ENCODE measurements around the gene SLC25A41. TPM values are rescaled to one million over a fixed set of nuclear protein-coding genes. Genes with fewer than 3 reads are reported as not detected.

The SLC25A41 gene
- total RNA-seq, 1 experiment from 2014 or later: not detected

DNA sequence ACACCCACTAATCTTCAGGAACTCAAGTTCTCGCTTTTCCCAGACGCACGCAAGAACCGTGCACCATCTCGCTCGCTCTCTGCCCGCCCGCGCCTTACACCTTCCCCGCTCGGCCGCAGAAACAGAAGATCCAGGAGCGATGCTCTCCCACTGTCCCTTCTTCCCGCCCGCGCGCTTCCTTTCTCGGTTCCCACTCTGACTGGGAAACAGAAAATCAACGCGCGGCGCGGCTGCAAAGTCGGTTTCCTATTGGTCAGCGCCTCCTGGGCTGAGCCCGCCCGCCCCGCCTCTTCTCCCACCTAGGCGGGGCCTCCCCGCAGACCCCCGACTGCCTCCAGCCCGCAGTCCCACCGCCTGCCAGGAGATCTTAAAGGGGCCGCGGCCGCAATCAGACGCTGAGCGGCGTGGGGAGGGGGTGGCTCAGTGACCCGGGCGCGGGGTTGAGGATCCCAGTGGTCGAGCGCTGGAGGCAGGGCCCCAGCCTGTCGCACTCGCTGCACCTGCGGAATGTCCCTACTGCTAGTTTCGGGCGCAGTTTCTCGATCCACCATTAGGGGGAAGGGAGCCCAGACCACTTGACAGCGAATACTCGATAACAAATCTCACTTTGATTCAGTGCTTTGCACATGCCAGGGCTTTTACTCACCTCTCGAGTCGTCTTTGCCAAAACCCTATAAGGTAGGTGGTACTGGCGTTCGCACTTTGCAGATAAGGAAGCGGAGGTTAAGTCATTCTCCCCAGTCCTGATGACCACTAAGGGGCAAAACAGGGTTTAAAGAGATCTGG lies 26.7 kb upstream of the SLC25A41 start:
- DNase-seq (ENCODE audit: low read depth): peak; percentile 99

DNA sequence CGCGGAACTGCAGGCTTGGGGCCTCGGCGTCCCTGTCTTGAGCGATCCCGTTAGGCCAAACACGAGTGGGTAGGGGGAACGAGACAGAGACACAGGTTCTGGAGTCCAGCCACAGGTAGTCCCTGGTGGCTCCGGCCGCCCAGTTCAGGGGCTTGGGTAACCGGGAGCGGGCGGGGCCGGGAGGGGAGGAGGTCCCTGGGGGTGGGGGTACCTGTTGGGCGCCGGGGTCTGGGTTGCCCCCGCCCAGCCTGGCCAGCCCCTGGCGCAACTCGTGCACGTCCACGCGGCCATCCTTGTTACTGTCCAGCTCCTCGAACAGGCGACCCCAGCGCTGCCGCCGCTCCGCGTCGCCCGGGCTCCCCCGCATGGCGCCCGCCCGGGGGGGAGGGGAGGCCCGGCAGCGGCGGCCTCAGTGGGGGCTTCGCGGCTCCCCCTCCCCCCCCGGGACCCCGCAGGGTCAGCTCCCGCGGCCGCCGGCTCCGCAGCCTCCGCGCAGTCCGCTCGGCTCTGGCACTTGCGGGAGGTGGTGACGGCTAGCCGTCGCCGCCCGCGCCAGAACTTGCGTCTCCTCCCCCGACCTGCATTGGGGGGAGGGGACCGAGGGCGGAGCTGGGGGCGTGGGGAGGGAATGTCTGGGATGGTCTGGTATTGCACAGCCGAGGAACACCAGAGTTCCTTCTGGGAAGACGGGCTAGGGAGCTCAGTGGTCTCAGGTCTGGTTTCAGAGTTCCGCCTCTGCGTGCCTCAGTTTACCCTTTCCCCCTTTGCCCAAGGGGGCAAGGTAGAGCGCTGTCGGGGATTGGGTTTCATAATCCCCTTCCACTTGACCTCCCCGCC lies 25.9 kb upstream of the SLC25A41 start, which contains the start of gene SLC25A23:
Gene SLC25A23, minus strand, starts transcription at position 531 of the 837 bp plus-strand sequence. Its CDS starts 164 bp downstream, at position 367.
- peak; percentile 71 for DNase-seq (ENCODE audit: low read depth)

DNA sequence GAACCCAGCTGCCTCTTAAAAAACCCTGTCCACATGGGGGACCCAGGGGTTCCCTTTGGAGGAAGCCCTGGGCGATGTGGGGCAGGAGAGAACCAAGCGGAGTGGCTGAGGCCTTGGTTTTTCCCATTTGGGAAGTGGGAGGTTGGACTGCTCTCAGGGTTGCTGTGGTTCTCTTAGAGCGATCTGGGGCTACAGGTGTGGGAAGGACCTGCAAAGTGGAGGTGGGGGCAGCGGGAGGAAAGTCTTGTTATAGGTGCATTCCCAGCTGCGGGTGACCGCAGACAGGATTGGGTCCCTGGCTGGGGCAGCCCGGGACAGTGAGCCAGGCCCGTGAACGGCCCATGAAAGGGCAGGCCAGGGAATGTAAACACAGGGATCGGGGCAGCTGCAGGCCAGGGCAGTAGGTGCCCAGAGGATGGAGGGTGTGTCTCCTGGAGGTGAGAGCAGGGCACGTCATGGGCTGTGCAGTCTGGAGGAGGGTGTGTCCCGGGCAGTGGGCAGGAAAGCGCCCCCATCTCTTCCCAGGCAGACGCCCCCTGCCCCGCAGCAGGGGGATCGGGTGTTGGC lies 25.2 kb upstream of the SLC25A41 start:
- no peak for DNase-seq (ENCODE audit: low read depth)

DNA sequence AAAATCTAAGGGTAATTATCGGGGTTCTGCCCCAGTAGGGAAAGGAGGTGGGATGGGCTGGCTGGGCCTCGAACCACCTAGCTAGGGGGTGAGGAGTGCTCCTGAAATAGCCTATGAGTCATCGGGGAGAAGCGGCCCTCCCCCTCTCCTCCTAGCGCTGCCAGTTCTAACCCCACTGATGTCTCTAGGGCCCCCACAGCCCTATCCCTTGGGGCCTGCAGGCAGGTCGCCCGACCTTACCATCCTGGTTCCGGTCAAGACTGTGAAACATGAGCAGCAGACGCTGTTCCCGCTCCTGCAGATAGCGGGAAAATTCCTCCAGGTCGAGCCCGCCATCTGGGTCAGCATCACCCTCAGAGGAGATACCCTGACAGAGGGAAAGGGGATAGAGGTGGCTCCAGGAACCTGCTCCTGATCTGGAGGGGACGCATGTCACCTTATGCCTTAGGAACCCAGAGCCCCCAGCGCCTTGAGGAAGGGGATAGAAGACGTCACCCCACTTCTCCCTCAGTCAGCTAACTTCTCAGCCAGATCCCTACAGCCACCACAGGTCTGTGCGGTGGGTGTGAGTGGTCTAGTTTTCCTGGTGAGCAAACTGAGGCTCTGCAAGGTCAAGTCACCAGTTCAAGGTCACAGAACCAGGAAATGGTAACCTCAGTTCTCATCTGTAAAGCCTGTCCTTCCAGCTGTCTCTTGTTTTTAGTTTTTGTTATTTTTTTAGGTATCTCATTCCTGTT lies 24.6 kb upstream of the SLC25A41 start:
- DNase-seq (ENCODE audit: low read depth): no peak

DNA sequence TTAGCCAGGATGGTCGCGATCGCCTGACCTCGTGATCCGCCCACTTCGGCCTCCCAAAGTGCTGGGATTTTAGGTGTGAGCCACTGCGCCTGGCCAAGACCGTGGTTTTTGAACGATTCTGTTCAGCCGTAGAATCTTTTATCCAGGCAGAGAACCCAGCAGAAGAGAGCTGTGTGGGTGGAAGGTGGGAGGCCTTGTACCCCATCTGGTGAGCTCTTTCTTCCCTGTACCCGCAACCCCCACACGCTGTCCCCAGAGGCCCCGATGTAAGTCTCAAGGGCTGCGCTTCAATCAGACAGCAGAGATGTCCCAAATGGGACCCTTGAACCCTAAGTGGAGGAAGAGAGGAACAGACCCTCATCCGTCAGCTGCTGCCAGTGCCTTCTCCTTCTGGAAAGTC lies 22.4 kb upstream of the SLC25A41 start:
- DNase-seq (ENCODE audit: low read depth): no peak

DNA sequence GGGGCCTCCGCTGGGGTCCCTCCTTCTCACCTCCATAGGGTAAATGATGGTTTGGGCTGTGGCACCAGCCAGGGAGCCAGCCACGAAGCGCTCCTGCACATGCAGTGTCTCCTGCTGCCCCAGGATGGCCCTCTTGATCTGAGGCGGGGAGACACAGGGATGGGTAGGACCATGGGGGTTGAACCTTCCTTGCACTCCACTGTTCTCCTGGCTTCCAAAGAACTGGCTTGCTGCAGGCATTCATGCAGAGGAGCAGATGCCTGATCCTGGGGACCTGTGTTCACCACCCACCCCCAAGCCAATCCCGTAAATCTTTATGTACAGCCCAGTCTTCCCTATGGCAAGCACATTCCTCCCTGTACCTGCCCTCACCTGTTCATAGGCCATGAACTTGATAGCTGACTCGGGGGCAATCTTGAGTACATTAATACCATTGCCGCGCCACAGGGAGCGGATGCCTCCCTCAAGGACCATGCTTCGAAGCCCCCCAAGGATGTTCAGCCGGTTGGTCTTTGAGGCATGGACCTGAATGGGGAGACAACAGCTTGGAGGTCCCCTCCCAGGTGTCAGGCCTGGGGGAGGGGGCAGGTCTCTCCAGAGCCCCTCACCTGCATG lies 20.5 kb upstream of the SLC25A41 start:
- no peak for DNase-seq (ENCODE audit: low read depth)

DNA sequence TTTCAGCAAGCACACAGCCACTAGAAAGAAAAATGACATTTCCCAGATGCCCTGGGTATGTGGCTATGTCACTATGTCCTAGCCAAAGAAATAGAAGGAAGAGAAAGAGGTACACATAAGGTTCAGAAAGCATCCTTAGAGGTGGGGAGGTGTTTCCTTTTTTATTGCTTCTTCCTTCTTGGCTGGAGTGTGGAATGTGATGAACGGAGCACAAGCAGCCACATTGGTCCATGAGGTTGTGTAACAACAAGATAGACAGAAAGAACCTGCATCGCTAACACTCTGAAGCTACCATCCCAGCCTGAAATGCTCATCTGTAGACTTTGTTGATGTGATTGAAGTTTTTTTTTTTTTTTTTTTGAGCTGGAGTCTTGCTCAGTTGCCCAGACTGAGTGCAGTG lies 19.3 kb upstream of the SLC25A41 start:
- DNase-seq (ENCODE audit: low read depth): no peak

DNA sequence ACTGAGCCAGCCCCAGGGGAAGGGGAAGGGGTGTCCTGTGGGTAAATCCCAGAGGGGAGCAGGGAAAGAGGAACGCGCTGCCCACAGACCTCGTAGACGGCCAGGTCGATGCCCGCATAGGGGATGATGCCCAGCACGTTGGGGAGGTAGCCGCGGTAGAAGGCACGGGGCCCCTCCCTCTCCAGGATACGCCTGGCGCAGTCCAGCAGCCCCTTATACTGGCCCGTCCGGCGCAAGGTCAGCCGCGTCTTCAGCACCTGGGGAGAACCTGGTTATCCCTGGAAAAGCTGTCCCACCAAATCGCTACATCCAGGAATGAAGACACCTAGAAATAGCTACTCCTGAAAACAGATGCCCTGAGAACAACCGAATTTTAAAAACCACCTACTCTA lies 18.7 kb upstream of the SLC25A41 start:
- no peak for DNase-seq (ENCODE audit: low read depth)

DNA sequence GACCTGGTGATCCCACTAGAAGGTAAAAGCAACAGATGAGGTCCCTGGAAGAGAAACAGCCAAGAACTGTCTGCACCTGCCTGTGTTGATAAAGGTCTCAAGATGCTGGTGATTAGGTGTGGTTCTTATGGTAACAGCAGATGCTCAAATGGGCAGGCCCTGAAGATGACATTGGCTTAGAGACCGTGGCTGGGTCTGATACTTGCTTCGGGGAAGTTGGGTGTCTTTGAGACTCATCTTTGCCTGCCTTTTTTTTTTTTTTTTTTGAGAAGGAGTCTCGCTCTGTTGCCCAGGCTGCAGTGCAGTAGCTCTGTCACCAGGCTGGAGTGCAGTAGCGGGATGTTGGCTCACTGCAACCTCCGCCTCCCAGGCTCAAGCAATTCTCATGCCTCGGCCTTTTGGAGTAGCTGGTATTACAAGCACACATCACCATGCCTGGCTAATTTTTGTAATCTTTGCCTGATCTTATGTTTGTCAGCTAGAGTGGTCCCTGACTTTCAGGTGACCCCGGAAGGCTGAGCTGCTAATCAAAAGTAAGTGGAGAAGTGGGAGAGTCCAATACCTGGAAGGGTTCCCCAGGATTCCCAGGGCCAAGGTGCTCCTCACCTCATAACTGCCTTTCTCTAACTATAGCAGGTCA lies 18.1 kb upstream of the SLC25A41 start:
- no peak for DNase-seq (ENCODE audit: low read depth)

DNA sequence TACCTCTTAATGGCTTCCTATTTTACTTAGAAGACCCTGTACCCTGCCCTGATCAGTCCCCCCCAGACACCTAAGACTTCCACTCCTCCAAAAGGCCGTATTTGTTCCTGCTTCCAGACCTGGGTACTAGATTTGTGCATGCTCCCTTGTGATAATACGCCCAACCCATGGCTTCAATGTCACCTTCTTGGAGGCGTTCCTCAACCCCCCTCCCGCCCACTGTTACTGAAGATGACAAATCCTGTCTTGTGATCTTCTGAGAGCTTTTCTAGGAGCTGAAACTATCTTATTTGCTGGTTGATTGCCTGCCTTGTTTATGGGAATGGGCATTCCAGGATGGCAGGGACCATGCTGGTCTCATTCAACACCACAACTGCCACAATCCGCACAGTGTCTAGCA lies 16.6 kb upstream of the SLC25A41 start:
- DNase-seq (ENCODE audit: low read depth): no peak

DNA sequence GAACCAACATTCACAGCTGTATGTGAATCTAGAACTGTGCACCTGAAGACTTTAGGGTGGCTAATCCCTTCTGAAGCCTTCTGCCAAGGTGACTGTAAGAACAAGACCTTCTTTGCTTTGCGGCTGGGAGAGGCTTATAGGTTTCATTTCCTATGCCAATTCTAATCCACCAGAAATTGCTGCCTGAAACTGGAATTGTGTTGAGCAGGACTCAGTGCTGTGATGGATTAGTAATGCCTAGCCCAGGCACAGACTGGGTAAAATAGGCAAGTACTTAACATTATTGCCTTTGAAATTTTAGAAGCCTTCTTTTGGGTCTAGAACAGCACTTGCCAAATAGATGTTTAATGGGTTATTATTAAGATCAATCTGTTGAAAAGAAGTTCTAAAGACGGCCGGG lies 14.5 kb upstream of the SLC25A41 start:
- DNase-seq (ENCODE audit: low read depth): no peak

DNA sequence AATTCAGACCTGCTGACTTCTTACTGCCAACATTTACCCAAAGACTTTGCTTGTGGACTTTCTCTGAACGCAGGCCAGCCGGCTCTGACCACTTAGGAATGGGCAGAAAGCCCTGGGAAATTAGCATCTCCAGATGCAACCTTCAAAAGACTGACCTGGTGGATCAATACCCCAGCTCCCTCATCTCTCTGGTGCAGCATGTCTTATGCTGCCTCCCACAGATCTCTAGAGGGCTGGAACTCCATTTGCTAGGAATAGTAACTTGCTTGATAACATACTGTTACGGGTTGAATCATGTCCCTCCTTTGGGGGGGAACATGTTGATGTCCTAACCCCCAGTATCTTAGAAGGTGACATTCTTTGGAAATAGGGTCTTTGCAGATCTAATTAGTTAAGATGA lies 12.9 kb upstream of the SLC25A41 start:
- DNase-seq (ENCODE audit: low read depth): no peak

DNA sequence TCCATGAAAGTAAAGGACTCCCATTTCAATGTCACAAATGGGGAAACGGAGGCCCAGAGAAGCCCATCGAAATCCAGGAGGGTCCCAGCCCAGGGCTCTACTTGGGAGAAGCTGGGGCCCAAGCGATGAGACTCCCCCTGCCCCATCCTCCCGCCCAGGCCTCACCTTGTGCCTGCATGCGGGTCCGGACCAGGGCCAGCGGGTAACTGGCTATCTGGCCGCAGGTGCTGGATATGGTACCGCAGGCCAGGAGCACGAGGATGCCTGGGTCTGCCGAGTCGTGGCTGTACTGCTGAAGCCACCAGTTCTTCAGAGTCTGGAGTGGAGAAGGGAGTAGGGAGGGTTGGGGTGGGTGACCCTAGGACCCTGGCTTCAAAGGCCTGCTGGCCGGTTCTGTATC lies 10.4 kb upstream of the SLC25A41 start:
- no peak for DNase-seq (ENCODE audit: low read depth)

DNA sequence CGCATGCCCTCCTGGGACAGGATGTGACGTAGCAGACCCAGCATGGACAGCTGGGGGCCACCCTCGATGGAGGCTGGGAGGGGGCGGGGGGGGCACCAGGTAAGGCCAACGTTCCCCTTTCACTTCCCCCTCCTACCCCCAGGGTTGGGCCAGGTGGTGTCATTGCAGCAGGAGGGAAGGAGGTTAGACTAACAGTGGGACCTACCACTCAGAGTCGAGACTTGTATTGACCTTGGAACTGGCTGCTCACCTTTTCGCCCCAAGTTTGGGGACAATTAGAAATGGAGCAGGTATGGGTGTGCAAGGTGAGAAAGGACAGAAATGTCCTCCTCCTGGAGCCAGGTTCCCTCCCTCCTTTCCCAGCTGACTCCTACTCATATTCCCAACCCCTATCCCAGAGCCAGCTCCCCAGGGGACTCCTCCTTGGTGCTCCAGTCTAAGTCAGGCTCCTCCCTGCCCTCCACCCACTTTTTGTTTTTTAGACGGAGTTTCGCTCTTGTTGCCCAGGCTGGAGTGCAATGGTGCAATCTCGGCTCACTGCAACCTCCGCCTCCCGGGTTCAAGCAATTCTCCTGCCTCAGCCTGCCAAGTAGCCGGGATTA lies 8.6 kb upstream of the SLC25A41 start:
- no peak for DNase-seq (ENCODE audit: low read depth)

DNA sequence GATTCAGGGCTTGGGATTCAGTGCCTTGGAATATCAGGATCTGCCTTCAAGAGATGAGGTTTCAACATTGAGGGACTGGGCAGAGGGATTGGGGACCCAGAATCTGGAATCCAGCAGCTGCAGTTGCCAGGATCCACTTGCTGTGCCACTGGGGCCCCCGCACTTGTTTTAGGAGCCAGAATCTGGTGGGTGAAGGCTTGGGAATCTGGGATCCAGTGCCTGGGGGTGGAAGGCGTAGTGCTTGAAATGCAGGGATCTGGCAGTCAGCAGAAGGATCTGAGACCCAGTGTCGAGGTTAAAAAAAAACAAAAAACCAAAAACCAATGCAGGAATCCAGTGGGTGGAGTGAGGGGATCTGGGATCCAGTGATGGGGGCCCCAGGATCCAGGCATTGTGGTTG lies 7.3 kb upstream of the SLC25A41 start:
- DNase-seq (ENCODE audit: low read depth): no peak

DNA sequence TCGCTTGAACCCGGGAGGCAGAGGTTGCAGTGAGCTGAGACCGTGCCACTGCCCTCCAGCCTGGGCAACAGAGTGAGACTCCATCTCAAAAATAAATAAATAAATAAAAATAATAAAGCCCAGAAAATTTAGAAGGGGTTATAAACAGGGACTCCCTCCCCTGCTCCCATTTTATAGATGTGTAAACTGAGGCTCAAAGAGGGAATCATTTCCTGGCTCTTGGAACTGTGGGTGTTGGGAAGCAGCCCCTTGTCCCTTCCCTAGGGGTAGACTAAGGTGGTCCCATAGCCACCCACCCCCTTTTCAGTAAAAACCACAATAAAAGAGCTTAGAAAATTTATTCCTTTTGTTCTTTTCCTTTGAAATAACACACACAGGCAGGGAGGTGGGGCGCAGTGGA lies 6.2 kb upstream of the SLC25A41 start:
- no peak for DNase-seq (ENCODE audit: low read depth)

DNA sequence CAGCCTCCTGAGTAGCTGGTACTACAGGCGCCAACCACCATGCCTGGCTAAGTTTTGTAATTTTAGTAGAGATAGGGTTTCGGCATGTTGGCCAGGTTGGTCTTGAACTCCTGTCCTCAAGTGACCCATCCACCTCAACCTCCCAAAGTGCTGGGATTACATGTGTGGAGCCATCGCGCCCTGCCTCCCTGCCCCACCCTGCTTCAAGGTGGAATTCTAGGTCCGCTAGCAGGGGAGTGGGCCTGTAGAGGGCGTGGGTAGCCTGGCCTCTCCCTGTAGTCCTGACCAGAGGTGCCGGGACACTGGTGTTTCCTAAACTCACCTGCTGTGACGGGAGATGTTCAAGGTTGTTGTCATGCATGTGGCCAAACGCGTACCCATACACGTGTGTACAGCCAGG lies 398 bp downstream of the SLC25A41 start:
- DNase-seq (ENCODE audit: low read depth): no peak

DNA sequence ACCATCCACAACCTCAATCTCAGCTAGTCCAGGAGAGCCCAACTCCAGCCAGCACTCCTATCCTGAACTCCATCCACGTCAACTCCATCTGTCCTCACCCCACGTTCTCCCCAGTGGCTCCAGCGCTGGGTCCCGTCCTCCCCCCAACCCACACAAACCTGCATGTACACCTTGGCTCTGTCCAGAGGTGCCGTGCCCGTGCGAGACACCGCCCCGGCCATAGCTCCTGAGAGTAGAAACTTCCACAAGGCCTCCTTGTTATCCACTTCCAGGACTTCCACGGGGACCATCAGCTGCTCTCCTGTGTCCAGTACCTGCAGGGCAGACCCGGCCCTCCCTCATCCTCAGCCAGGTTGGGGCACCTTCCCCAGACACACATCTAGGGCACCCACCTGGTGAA lies 1.7 kb downstream of the SLC25A41 start:
- no peak for DNase-seq (ENCODE audit: low read depth)

DNA sequence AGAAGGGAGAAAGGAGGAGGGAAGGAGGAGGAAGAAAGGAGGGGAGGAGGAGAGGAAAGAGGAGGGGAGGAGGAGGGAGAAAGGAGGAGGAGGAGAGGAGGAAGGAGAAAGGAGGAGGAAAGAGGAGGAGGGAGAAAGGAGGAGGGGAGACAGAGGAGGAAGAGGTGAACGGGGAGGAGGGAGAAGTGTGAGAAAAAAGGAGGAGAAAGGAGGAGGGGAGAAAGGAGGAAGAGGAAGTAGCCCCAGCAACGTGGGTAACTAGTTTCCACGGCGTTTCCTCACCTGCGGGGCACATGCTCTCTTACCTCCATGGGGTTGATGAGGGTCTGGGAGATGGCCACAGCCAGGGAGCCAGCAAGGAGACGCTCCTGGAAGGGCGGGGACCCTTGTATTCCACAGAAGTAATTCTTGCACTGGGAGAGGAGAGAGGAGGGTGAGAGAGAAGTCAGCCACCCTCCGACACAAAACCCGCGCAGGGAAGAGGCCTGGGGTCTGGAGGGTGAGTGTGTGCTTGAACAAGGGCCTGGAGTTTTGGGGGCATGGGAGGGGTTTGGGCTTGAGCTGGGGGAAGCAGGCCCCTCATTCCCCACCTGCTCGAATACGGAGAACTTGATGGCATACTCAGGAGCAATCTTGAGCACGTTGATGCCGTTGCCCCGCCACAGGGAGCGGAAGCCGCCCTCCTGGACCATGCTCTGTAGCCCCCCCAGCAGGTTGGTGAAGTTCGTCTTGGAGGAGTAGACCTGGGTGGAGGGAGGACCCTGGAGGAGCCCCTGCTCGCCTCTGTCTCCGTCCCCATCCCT lies 3.9 kb downstream of the SLC25A41 start:
- no peak for DNase-seq (ENCODE audit: low read depth)
